ENCODE results near the gene SH3TC2.
A peak's percentile ranks its signal among the peaks of the same experiment; 100 is the strongest.

The SH3TC2 gene

GRCh38 chr5:148973455-148973854, 89.4 kb downstream of the SH3TC2 start:
- TF ChIP-seq POLR2AphosphoS5 (IDR thresholded peaks at IDR 0.05; ENCODE audit: low read depth, low read length) (no peak), TAF1 (IDR thresholded peaks at IDR 0.05; ENCODE audit: borderline replicate concordance, insufficient read depth, low read length) (no peak), SIN3A (IDR thresholded peaks at IDR 0.05; ENCODE audit: borderline replicate concordance, insufficient read depth, low read length) (no peak), FOXP2 (optimal IDR thresholded peaks at IDR 0.05; ENCODE audit: borderline replicate concordance, extremely low read depth, extremely low read length, insufficient read depth) (no peak), REST (IDR thresholded peaks at IDR 0.05; ENCODE audit: insufficient read depth in 1 of 2, low read depth in 2 of 2, low read length in 2 of 2) (no peak)

GRCh38 chr5:148972974-148973374, 89.9 kb downstream of the SH3TC2 start:
- TF ChIP-seq FOXP2 (optimal IDR thresholded peaks at IDR 0.05; ENCODE audit: borderline replicate concordance, extremely low read depth, extremely low read length, insufficient read depth) = no peak
- TF ChIP-seq TAF1 (IDR thresholded peaks at IDR 0.05; ENCODE audit: borderline replicate concordance, insufficient read depth, low read length) = no peak
- TF ChIP-seq SIN3A (IDR thresholded peaks at IDR 0.05; ENCODE audit: borderline replicate concordance, insufficient read depth, low read length) = no peak
- peak in 1 of 2 experiments; percentile 27; a peak in 1 of 4 replicates for TF ChIP-seq REST (IDR thresholded peaks at IDR 0.05; ENCODE audit: insufficient read depth in 1 of 2, low read depth in 2 of 2, low read length in 2 of 2)
- no peak for TF ChIP-seq POLR2AphosphoS5 (IDR thresholded peaks at IDR 0.05; ENCODE audit: low read depth, low read length)

GRCh38 chr5:148972396-148972795, 90.5 kb downstream of the SH3TC2 start:
- TF ChIP-seq FOXP2 (optimal IDR thresholded peaks at IDR 0.05; ENCODE audit: borderline replicate concordance, extremely low read depth, extremely low read length, insufficient read depth) (no peak), SIN3A (IDR thresholded peaks at IDR 0.05; ENCODE audit: borderline replicate concordance, insufficient read depth, low read length) (no peak), POLR2AphosphoS5 (IDR thresholded peaks at IDR 0.05; ENCODE audit: low read depth, low read length) (no peak), TAF1 (IDR thresholded peaks at IDR 0.05; ENCODE audit: borderline replicate concordance, insufficient read depth, low read length) (no peak), REST (IDR thresholded peaks at IDR 0.05; ENCODE audit: insufficient read depth in 1 of 2, low read depth in 2 of 2, low read length in 2 of 2) (no peak)

GRCh38 chr5:148970876-148971275, 92.0 kb downstream of the SH3TC2 start:
- no peak for TF ChIP-seq REST (IDR thresholded peaks at IDR 0.05; ENCODE audit: insufficient read depth in 1 of 2, low read depth in 2 of 2, low read length in 2 of 2)
- no peak for TF ChIP-seq TAF1 (IDR thresholded peaks at IDR 0.05; ENCODE audit: borderline replicate concordance, insufficient read depth, low read length)
- no peak for TF ChIP-seq SIN3A (IDR thresholded peaks at IDR 0.05; ENCODE audit: borderline replicate concordance, insufficient read depth, low read length)
- TF ChIP-seq FOXP2 (optimal IDR thresholded peaks at IDR 0.05; ENCODE audit: borderline replicate concordance, extremely low read depth, extremely low read length, insufficient read depth) = no peak
- no peak for TF ChIP-seq POLR2AphosphoS5 (IDR thresholded peaks at IDR 0.05; ENCODE audit: low read depth, low read length)

- TF ChIP-seq TAF1 (IDR thresholded peaks at IDR 0.05; ENCODE audit: borderline replicate concordance, insufficient read depth, low read length) = no peak
- no peak for TF ChIP-seq FOXP2 (optimal IDR thresholded peaks at IDR 0.05; ENCODE audit: borderline replicate concordance, extremely low read depth, extremely low read length, insufficient read depth)
- no peak for TF ChIP-seq SIN3A (IDR thresholded peaks at IDR 0.05; ENCODE audit: borderline replicate concordance, insufficient read depth, low read length)
- no peak for TF ChIP-seq REST (IDR thresholded peaks at IDR 0.05; ENCODE audit: insufficient read depth in 1 of 2, low read depth in 2 of 2, low read length in 2 of 2)
- no peak for TF ChIP-seq POLR2AphosphoS5 (IDR thresholded peaks at IDR 0.05; ENCODE audit: low read depth, low read length)
Observed at GRCh38 chr5:148970228-148970627, 92.6 kb downstream of the SH3TC2 start.

All from PFSK-1 (cell line).